Measurements from ENCODE around the gene FNBP1.
A peak's percentile ranks its signal among the peaks of the same experiment; 100 is the strongest.

FNBP1 gene

GRCh38 chr9:129885018-129885669, 157.8 kb downstream of the FNBP1 start:
- Mint-ChIP-seq H3K4me1 (ENCODE audit: low read depth) (peaks cover 65% of the 10 kb centered on the region), H3K36me3 (ENCODE audit: low read depth) (peaks cover 26% of the 10 kb centered on the region), H3K27me3 (no peaks in the 10 kb centered on the region)

GRCh38 chr9:129884220-129885017, 158.6 kb downstream of the FNBP1 start:
- Mint-ChIP-seq H3K9me3 (no peaks in the 10 kb centered on the region), H3K4me1 (ENCODE audit: low read depth) (peaks cover 58% of the 10 kb centered on the region), H3K36me3 (ENCODE audit: low read depth) (peaks cover 19% of the 10 kb centered on the region), H3K27ac (peak overlapping the region; percentile 86), H3K4me3 (peak overlapping the region; percentile 74), H3K27me3 (no peaks in the 10 kb centered on the region)
- intact Hi-C loops (cut with micrococcal nuclease) = loop anchor here (5.0 kb wide), 2 partner anchors 168 to 213 kb away; partner anchors contain the start of gene GPR107

More at GRCh38 chr9:129885018-129885669, 157.8 kb downstream of the FNBP1 start:
- intact Hi-C loops (cut with micrococcal nuclease) = loop anchor here (5.0 kb wide), 2 partner anchors 167 to 212 kb away; partner anchors contain the start of gene GPR107
- Mint-ChIP-seq H3K27ac (peak overlapping the region; percentile 86), H3K9me3 (no peaks in the 10 kb centered on the region), H3K4me3 (peak overlapping the region; percentile 74)

GRCh38 chr9:129881547-129882324, 161.3 kb downstream of the FNBP1 start:
- no peaks in the 10 kb centered on the region for H3K27me3 Mint-ChIP-seq
- H3K9me3 Mint-ChIP-seq = no peaks in the 10 kb centered on the region
- peaks cover 33% of the 10 kb centered on the region for H3K4me1 Mint-ChIP-seq (ENCODE audit: low read depth)

GRCh38 chr9:129880654-129881546, 162.1 kb downstream of the FNBP1 start:
- peaks cover 25% of the 10 kb centered on the region for H3K4me1 Mint-ChIP-seq (ENCODE audit: low read depth)
- intact Hi-C loops (cut with micrococcal nuclease) = no loop called here
- H3K27me3 Mint-ChIP-seq = no peaks in the 10 kb centered on the region
- H3K36me3 Mint-ChIP-seq (ENCODE audit: low read depth) = no peaks in the 10 kb centered on the region
- no peaks in the 10 kb centered on the region for H3K9me3 Mint-ChIP-seq
- H3K4me3 Mint-ChIP-seq = no peak overlapping the region
- H3K27ac Mint-ChIP-seq = no peak overlapping the region

More at GRCh38 chr9:129881547-129882324, 161.3 kb downstream of the FNBP1 start:
- intact Hi-C loops (cut with micrococcal nuclease) = no loop called here
- Mint-ChIP-seq H3K36me3 (ENCODE audit: low read depth) (no peaks in the 10 kb centered on the region), H3K27ac (no peak overlapping the region), H3K4me3 (no peak overlapping the region)

- no peaks in the 10 kb centered on the region for H3K27me3 Mint-ChIP-seq
- H3K9me3 Mint-ChIP-seq = no peaks in the 10 kb centered on the region
- no peak overlapping the region for H3K27ac Mint-ChIP-seq
- peaks cover 17% of the 10 kb centered on the region for H3K4me1 Mint-ChIP-seq (ENCODE audit: low read depth)
- H3K36me3 Mint-ChIP-seq (ENCODE audit: low read depth) = no peaks in the 10 kb centered on the region
- no peak overlapping the region for H3K4me3 Mint-ChIP-seq
- intact Hi-C loops (cut with micrococcal nuclease) = no loop called here
Observed at GRCh38 chr9:129879991-129880653, 162.9 kb downstream of the FNBP1 start.

- Mint-ChIP-seq H3K4me3 (no peak overlapping the region), H3K27ac (no peak overlapping the region), H3K9me3 (no peaks in the 10 kb centered on the region), H3K36me3 (ENCODE audit: low read depth) (no peaks in the 10 kb centered on the region), H3K4me1 (ENCODE audit: low read depth) (peaks cover 8% of the 10 kb centered on the region), H3K27me3 (no peaks in the 10 kb centered on the region)
- intact Hi-C loops (cut with micrococcal nuclease) = no loop called here
Observed at GRCh38 chr9:129879103-129879699, 163.8 kb downstream of the FNBP1 start.

GRCh38 chr9:129878291-129878690, 164.7 kb downstream of the FNBP1 start:
- no peaks in the 10 kb centered on the region for H3K4me1 Mint-ChIP-seq (ENCODE audit: low read depth)
- H3K4me3 Mint-ChIP-seq = no peak overlapping the region
- no peaks in the 10 kb centered on the region for H3K9me3 Mint-ChIP-seq
- no peaks in the 10 kb centered on the region for H3K27me3 Mint-ChIP-seq
- intact Hi-C loops (cut with micrococcal nuclease) = no loop called here
- H3K27ac Mint-ChIP-seq = no peak overlapping the region
- H3K36me3 Mint-ChIP-seq (ENCODE audit: low read depth) = no peaks in the 10 kb centered on the region

- intact Hi-C loops (cut with micrococcal nuclease) = no loop called here
- Mint-ChIP-seq H3K36me3 (ENCODE audit: low read depth) (no peaks in the 10 kb centered on the region), H3K4me3 (no peak overlapping the region), H3K27me3 (no peaks in the 10 kb centered on the region), H3K4me1 (ENCODE audit: low read depth) (no peaks in the 10 kb centered on the region), H3K27ac (no peak overlapping the region), H3K9me3 (no peaks in the 10 kb centered on the region)
Observed at GRCh38 chr9:129876815-129877214, 166.2 kb downstream of the FNBP1 start.

- Mint-ChIP-seq H3K27ac (no peak overlapping the region), H3K9me3 (no peaks in the 10 kb centered on the region), H3K4me1 (ENCODE audit: low read depth) (no peaks in the 10 kb centered on the region), H3K4me3 (no peak overlapping the region), H3K27me3 (no peaks in the 10 kb centered on the region), H3K36me3 (ENCODE audit: low read depth) (peaks cover 8% of the 10 kb centered on the region)
- intact Hi-C loops (cut with micrococcal nuclease) = no loop called here
Observed at GRCh38 chr9:129875687-129876395, 167.1 kb downstream of the FNBP1 start.

GRCh38 chr9:129875181-129875611, 167.8 kb downstream of the FNBP1 start:
- no peak overlapping the region for H3K27ac Mint-ChIP-seq
- intact Hi-C loops (cut with micrococcal nuclease) = no loop called here
- no peaks in the 10 kb centered on the region for H3K27me3 Mint-ChIP-seq
- H3K9me3 Mint-ChIP-seq = no peaks in the 10 kb centered on the region
- no peaks in the 10 kb centered on the region for H3K4me1 Mint-ChIP-seq (ENCODE audit: low read depth)
- H3K4me3 Mint-ChIP-seq = no peak overlapping the region
- peaks cover 14% of the 10 kb centered on the region for H3K36me3 Mint-ChIP-seq (ENCODE audit: low read depth)

- H3K27ac Mint-ChIP-seq = no peak overlapping the region
- no peaks in the 10 kb centered on the region for H3K4me1 Mint-ChIP-seq (ENCODE audit: low read depth)
- intact Hi-C loops (cut with micrococcal nuclease) = no loop called here
- H3K27me3 Mint-ChIP-seq = no peaks in the 10 kb centered on the region
- H3K4me3 Mint-ChIP-seq = no peak overlapping the region
- H3K9me3 Mint-ChIP-seq = no peaks in the 10 kb centered on the region
- peaks cover 21% of the 10 kb centered on the region for H3K36me3 Mint-ChIP-seq (ENCODE audit: low read depth)
Observed at GRCh38 chr9:129874261-129875101, 168.5 kb downstream of the FNBP1 start.
